Activated naive CD8-positive, alpha-beta T cell treated with anti-CD3 and anti-CD28 coated beads, Interleukin-2, amount 50 U/mL, for 24 hours (primary cell): ENCODE results near the gene TPO.

Experiments used
- ATAC-seq: fragments of 150-1000 bp; cut with Tn5 transposase; one replicate; pipeline ENCODE4 v1.10.0; 2021
- DNase-seq: peaks from one replicate; pipeline ENCODE4 v3.0.0; 2021
- H3K27ac Mint-ChIP-seq: one replicate; pipeline ENCODE4 v1.8.0; 2021; ENCODE audit warnings: mild to moderate bottlenecking, mixed read lengths
- H3K27me3 Mint-ChIP-seq: one replicate; pipeline ENCODE4 v1.8.0; 2021; ENCODE audit warnings: mixed read lengths
- H3K36me3 Mint-ChIP-seq: one replicate; pipeline ENCODE4 v1.8.0; 2021; ENCODE audit warnings: low read depth, mixed read lengths
- H3K4me1 Mint-ChIP-seq: one replicate; pipeline ENCODE4 v1.8.0; 2021; ENCODE audit warnings: mixed read lengths
- H3K4me3 Mint-ChIP-seq: one replicate; pipeline ENCODE4 v1.8.0; 2021; ENCODE audit warnings: mild to moderate bottlenecking, moderate library complexity, mixed read lengths
- H3K9me3 Mint-ChIP-seq: one replicate; pipeline ENCODE4 v1.8.0; 2021; ENCODE audit warnings: mixed read lengths

The TPO gene

DNA sequence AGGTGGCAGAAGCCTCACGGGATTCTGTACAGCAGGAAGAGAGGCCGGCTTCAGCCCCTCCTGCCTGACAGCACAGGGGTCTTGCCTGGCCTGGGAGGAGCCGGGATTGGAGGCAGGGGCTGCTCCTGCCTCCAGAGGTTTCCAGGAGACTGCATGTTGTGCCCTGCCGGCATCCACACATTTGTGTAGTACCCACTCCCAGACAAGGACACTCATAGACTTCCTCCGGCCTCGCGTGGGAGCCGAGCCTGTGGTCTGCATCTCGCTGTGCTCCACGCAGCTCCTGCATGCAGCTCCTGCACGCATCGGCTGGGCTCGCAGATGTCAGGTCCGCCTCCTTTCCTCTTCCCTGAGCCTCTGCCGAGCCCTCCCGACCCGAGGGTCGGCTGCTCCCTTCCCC is 34.7 kb downstream of the TPO start:
- ATAC-seq = no peak
- peaks cover 5% of the 10 kb centered on the region for H3K27me3 Mint-ChIP-seq
- H3K9me3 Mint-ChIP-seq = no peaks in the 10 kb centered on the region
- H3K4me1 Mint-ChIP-seq = no peaks in the 10 kb centered on the region
- no peak overlapping the region for H3K27ac Mint-ChIP-seq
- H3K36me3 Mint-ChIP-seq = no peaks in the 10 kb centered on the region
- no peak for DNase-seq
- no peak overlapping the region for H3K4me3 Mint-ChIP-seq

DNA sequence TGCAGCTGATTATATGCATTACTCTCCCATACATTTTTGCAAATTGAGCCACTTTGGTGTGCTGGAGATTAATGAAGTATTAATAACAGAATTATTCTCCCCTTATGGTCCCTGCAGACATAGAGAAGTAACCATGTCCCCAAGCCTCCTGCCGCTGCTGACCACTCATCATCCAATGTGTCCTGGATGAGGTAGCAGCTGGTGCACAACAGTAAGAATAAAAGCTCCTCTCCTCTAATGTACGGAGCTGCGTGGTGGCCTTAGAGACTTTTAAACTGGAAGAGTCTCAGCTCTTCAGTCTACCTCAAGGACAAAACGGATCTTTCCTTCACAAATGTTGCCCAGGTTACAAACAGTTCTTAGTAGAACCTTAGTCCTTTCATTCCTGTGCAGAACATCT is 37.7 kb downstream of the TPO start:
- H3K27me3 Mint-ChIP-seq = peaks cover 5% of the 10 kb centered on the region
- H3K4me1 Mint-ChIP-seq = no peaks in the 10 kb centered on the region
- DNase-seq (no peak), ATAC-seq (no peak)
- no peak overlapping the region for H3K4me3 Mint-ChIP-seq
- H3K27ac Mint-ChIP-seq = no peak overlapping the region
- H3K36me3 Mint-ChIP-seq = no peaks in the 10 kb centered on the region
- H3K9me3 Mint-ChIP-seq = no peaks in the 10 kb centered on the region

DNA sequence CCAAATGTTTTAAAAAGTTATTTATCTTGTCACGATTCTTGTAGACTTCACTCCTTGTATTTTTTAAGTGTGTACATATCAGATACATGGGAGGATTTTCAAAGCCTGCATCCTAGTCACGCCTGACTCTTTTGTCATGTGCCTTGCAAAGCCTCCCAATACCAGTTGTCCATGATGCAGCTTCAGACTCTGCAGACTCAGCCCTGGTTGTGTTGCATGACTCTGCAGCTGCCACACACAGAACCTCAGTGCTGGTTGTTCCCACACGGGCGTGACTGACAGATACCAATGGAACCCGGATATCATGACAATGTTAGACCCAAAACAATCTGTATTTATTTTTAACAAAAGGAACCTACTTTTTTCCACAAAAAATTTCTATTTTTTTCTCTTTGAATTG is 38.2 kb downstream of the TPO start:
- Mint-ChIP-seq H3K9me3 (no peaks in the 10 kb centered on the region), H3K27ac (no peak overlapping the region), H3K36me3 (no peaks in the 10 kb centered on the region), H3K4me1 (no peaks in the 10 kb centered on the region), H3K27me3 (peaks cover 5% of the 10 kb centered on the region), H3K4me3 (no peak overlapping the region)
- DNase-seq (no peak), ATAC-seq (no peak)

- H3K4me1 Mint-ChIP-seq = no peaks in the 10 kb centered on the region
- ATAC-seq = no peak
- H3K36me3 Mint-ChIP-seq = no peaks in the 10 kb centered on the region
Measured at GRCh38 chr2:1453561-1453960, 40.3 kb downstream of the TPO start.

GRCh38 chr2:1454346-1454745 is 41.1 kb downstream of the TPO start:
- H3K27ac Mint-ChIP-seq = no peak overlapping the region
- no peaks in the 10 kb centered on the region for H3K36me3 Mint-ChIP-seq
- H3K4me1 Mint-ChIP-seq = no peaks in the 10 kb centered on the region
- no peaks in the 10 kb centered on the region for H3K9me3 Mint-ChIP-seq
- ATAC-seq (no peak), DNase-seq (no peak)
- H3K4me3 Mint-ChIP-seq = no peak overlapping the region
- H3K27me3 Mint-ChIP-seq = no peaks in the 10 kb centered on the region

More at GRCh38 chr2:1453561-1453960, 40.3 kb downstream of the TPO start:
- Mint-ChIP-seq H3K27me3 (peaks cover 3% of the 10 kb centered on the region), H3K4me3 (no peak overlapping the region), H3K9me3 (no peaks in the 10 kb centered on the region), H3K27ac (no peak overlapping the region)
- no peak for DNase-seq

DNA sequence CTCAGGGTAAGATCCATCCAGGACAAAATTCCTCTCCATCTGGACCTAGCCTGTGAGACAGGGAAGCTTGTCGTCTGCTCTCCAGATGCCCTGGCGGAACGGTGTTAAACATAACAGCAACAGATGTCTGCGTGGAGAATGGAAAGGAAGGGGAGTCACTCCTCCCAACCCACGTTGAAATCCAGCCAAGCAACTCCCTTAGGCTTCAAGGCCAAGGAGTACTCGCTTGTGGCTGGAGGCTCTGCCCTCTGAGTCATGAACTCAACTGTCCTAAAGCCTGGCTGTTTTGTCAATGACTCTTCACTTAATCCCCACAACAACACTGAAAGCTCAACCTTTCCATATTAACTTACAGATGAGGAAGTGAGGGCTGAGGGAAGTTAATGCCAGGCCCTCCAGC is 42.2 kb downstream of the TPO start:
- Mint-ChIP-seq H3K36me3 (no peaks in the 10 kb centered on the region), H3K27ac (no peak overlapping the region), H3K27me3 (no peaks in the 10 kb centered on the region), H3K9me3 (no peaks in the 10 kb centered on the region), H3K4me3 (no peak overlapping the region), H3K4me1 (no peaks in the 10 kb centered on the region)
- DNase-seq (no peak), ATAC-seq (no peak)

GRCh38 chr2:1458432-1458831 is 45.2 kb downstream of the TPO start:
- no peak overlapping the region for H3K27ac Mint-ChIP-seq
- DNase-seq (no peak), ATAC-seq (no peak)
- H3K9me3 Mint-ChIP-seq = no peaks in the 10 kb centered on the region
- no peaks in the 10 kb centered on the region for H3K4me1 Mint-ChIP-seq
- no peak overlapping the region for H3K4me3 Mint-ChIP-seq
- no peaks in the 10 kb centered on the region for H3K27me3 Mint-ChIP-seq
- no peaks in the 10 kb centered on the region for H3K36me3 Mint-ChIP-seq

GRCh38 chr2:1459727-1460126 is 46.5 kb downstream of the TPO start:
- ATAC-seq = no peak
- no peaks in the 10 kb centered on the region for H3K27me3 Mint-ChIP-seq
- no peak for DNase-seq
- no peak overlapping the region for H3K27ac Mint-ChIP-seq
- H3K4me3 Mint-ChIP-seq = no peak overlapping the region
- no peaks in the 10 kb centered on the region for H3K36me3 Mint-ChIP-seq
- no peaks in the 10 kb centered on the region for H3K9me3 Mint-ChIP-seq
- H3K4me1 Mint-ChIP-seq = no peaks in the 10 kb centered on the region

GRCh38 chr2:1460851-1461418 is 47.7 kb downstream of the TPO start:
- no peaks in the 10 kb centered on the region for H3K27me3 Mint-ChIP-seq
- no peak overlapping the region for H3K27ac Mint-ChIP-seq

GRCh38 chr2:1461507-1462390 is 48.5 kb downstream of the TPO start:
- no peaks in the 10 kb centered on the region for H3K4me1 Mint-ChIP-seq
- no peak for DNase-seq
- no peaks in the 10 kb centered on the region for H3K27me3 Mint-ChIP-seq

More at GRCh38 chr2:1460851-1461418, 47.7 kb downstream of the TPO start:
- Mint-ChIP-seq H3K4me1 (no peaks in the 10 kb centered on the region), H3K36me3 (no peaks in the 10 kb centered on the region), H3K9me3 (no peaks in the 10 kb centered on the region), H3K4me3 (no peak overlapping the region)
- no peak for ATAC-seq
- no peak for DNase-seq

GRCh38 chr2:1462994-1463393 is 49.7 kb downstream of the TPO start:
- no peak for DNase-seq
- Mint-ChIP-seq H3K36me3 (no peaks in the 10 kb centered on the region), H3K4me1 (no peaks in the 10 kb centered on the region), H3K27me3 (peaks cover 2% of the 10 kb centered on the region), H3K9me3 (peaks cover 4% of the 10 kb centered on the region), H3K27ac (no peak overlapping the region), H3K4me3 (no peak overlapping the region)
- no peak for ATAC-seq

More at GRCh38 chr2:1461507-1462390, 48.5 kb downstream of the TPO start:
- no peak overlapping the region for H3K4me3 Mint-ChIP-seq
- no peak for ATAC-seq
- H3K27ac Mint-ChIP-seq = no peak overlapping the region
- H3K9me3 Mint-ChIP-seq = no peaks in the 10 kb centered on the region
- H3K36me3 Mint-ChIP-seq = no peaks in the 10 kb centered on the region

DNA sequence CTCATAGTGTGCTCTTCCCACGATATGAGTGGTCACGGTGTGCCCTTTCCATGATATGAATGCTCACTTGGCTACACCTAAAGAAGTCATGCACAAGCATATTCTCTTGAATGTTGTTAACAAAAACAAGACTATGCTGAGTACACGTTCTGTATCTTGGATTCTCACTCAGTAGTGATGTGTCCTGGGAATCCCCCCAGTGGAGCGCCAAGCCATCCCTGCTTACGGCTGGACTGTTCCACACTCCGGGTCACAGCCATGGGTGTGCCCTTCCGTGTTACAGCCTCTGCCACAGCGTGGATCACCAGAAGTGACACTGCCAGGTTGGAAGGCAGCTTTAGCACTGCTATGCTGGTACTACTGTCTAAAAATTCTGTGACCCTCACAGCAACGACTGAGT is 59.1 kb downstream of the TPO start:
- H3K4me1 Mint-ChIP-seq = no peaks in the 10 kb centered on the region
- DNase-seq = no peak
- H3K9me3 Mint-ChIP-seq = peaks cover 7% of the 10 kb centered on the region
- H3K4me3 Mint-ChIP-seq = no peak overlapping the region
- no peak for ATAC-seq
- H3K36me3 Mint-ChIP-seq = no peaks in the 10 kb centered on the region
- no peak overlapping the region for H3K27ac Mint-ChIP-seq
- peaks cover 2% of the 10 kb centered on the region for H3K27me3 Mint-ChIP-seq

GRCh38 chr2:1476617-1477195 is 63.4 kb downstream of the TPO start:
- no peaks in the 10 kb centered on the region for H3K27me3 Mint-ChIP-seq
- no peak for DNase-seq
- no peak for ATAC-seq

GRCh38 chr2:1477196-1478040 is 64.2 kb downstream of the TPO start:
- ATAC-seq = no peak
- no peaks in the 10 kb centered on the region for H3K4me1 Mint-ChIP-seq
- H3K27ac Mint-ChIP-seq = no peak overlapping the region
- H3K4me3 Mint-ChIP-seq = no peak overlapping the region
- no peaks in the 10 kb centered on the region for H3K27me3 Mint-ChIP-seq
- H3K36me3 Mint-ChIP-seq = no peaks in the 10 kb centered on the region
- no peak for DNase-seq
- no peaks in the 10 kb centered on the region for H3K9me3 Mint-ChIP-seq

More at GRCh38 chr2:1476617-1477195, 63.4 kb downstream of the TPO start:
- no peaks in the 10 kb centered on the region for H3K9me3 Mint-ChIP-seq
- no peak overlapping the region for H3K27ac Mint-ChIP-seq
- no peak overlapping the region for H3K4me3 Mint-ChIP-seq
- no peaks in the 10 kb centered on the region for H3K4me1 Mint-ChIP-seq
- H3K36me3 Mint-ChIP-seq = no peaks in the 10 kb centered on the region
